Activated gamma-delta T cell (primary cell): ENCODE results near the gene SOD3.

Experiments used
- DNase-seq: peaks from one replicate; lab custom pipeline; 2025; lab: John Stamatoyannopoulos, UW
- total RNA-seq, 2 donors: gene quantifications; one replicate each; lab custom pipeline; 2026; lab: John Stamatoyannopoulos, UW

SOD3 gene, protein sequence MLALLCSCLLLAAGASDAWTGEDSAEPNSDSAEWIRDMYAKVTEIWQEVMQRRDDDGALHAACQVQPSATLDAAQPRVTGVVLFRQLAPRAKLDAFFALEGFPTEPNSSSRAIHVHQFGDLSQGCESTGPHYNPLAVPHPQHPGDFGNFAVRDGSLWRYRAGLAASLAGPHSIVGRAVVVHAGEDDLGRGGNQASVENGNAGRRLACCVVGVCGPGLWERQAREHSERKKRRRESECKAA
- total RNA-seq: 0 to 0.04 reads per million in 2 donors

DNA sequence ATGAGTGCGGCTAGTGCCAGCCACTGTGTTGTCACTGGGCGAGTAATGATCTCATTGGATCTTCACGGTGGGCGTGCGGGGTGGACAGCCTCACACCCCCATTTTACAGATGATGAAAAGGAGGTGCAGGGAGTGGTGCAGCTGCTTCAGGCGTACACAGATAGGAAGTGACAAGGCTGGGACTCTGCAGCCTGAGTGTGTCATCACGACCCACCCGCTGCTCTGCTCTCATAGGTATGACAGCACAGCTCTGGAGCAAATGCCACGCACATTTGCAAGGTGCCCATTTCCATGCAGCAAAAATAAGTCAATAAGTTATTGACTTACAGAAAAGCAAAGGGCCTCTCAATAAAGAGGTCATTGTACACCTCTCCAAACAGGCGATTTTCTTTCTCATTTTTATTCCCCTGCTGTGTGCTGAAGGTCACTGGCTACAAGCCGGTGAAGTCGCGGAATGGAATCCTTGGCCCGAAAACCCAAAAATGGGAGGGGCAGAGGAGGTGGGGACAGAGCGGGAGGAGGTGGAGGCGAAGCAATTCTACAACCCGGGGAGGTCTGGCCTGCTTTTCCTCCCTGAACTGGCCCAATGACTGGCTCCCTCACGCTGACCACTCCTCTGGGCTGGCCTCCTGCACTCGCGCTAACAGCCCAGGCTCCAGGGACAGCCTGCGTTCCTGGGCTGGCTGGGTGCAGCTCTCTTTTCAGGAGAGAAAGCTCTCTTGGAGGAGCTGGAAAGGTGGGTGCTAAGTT is at the start of gene SOD3:
Gene SOD3 (plus strand): TSS at position 658 of the 750 bp plus-strand sequence. CDS start 3,949 bp downstream, outside the sequence.
- no peak for DNase-seq

DNA sequence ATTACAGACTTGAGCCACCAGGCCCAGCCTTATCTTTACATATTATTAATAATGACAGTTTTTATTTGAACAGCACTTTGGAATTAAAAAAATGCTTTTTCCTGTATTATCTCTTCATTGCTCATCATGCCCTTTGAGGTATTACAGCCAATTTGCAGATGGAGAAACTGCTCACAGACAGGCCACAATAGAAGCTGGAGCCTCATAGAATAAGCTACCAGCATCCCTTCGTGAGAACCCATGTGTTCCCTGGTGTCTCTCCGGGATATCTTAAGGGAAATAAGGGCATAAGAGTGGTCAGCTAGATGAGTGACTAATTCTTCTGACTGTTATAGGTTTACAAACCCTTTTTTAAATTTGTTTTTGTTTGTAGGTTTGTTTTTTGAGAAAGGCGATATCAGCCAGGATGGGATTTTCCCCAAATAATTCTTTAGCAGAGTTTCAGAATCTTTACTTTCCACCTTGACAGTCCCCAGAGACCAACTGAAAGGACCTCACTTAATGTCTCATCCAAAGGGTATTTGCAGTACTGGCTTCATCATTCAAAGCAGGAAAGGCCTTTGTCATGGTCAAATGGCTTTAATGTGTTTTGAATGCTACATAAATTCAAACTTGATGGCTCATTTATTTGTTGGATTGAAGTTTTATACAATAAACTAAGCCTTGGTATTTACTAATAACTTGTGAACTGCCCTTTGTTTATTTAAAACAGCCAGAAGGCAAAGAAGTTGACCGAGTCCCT is 48.0 kb upstream of the SOD3 start:
- no peak for DNase-seq

DNA sequence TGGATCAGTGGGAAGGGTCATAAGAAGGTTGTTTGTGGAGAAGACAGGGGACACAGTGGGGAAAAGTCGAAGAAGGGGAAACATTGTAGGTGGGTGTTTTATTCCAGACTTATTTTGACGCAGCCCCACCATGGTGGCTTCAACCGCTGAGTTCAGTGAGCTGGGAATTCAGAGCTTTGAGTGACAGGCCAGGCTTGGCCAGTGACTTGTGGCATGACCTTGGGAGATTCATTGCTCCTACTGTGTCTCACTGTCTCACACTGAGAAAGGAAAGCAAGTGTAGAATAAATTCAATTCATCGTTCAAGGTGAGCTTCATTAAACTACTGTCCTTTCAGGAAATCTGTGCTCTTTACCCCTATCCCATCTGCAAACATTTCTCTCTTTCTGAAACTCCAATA is 47.4 kb upstream of the SOD3 start:
- DNase-seq: no peak

- no peak for DNase-seq
Measured at GRCh38 chr4:24748758-24749350, 46.5 kb upstream of the SOD3 start.

DNA sequence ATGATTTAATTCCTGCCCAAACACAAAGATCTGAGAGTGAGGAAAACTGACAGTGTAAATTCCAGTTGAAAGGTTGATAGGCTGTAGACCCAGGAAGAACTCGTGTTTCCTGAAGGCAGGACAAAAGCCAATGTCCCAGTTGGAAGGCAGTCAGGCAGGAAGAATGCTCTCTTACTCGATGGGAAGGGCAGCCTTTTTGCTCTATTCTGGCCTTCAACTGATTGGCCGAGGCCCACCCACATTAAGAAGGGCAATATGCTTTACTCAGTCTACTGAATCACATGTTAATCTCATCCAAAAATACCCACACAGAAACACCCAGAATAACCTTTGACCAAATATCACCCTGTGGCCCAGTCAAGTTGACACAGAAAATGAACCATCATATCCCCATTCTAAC is 45.3 kb upstream of the SOD3 start:
- no peak for DNase-seq

DNA sequence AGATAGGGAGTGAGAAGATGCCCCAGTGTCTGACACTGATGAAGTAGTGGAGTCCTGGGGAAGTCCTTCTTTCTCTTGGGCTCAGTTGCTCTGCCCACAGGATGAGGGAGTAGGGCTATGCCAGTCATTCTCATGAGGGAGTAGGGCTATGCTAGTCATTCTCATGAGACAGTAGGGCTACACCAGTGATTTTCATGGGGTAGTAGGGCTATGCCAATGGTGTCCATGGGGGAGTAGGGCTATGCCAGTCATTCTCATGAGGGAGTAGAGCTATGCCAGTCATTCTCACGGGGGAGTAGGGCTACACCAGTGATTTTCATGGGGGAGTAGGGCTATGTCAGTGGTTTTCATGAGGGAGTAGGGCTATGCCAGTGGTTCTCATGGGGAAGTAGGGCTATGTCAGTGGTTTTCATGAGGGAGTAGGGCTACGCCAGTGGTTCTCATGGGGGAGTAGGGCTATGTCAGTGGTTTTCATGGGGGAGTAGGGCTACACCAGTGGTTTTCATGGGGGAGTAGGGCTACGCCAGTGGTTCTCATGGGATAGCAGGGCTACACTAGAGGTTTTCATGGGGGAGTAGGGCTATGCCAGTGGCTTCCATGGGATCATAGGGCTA is 43.3 kb upstream of the SOD3 start:
- no peak for DNase-seq

GRCh38 chr4:24753519-24753918 is 41.9 kb upstream of the SOD3 start:
- no peak for DNase-seq

DNA sequence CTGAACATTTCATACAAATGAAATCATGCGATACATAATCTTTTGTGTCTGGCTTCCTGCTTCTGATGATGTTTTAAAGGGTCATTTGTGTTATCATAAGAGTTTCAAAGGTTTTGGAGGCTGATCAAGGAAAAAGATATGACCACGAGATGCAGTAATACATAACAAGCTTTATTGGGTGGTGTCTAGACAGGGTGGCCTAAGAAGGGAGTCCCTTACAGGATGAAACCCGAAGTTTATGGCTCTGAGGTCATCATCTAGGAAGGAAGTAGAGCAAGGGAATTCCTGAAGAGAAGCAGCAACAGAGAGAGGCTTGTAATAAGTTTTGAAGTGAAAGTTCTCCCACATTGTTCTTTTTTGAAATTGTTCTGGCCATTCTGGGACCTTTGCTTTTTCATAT is 40.8 kb upstream of the SOD3 start:
- DNase-seq: no peak

GRCh38 chr4:24763631-24764297 is 31.6 kb upstream of the SOD3 start:
- DNase-seq: no peak

- DNase-seq: no peak
Measured at GRCh38 chr4:24764345-24764744, 31.0 kb upstream of the SOD3 start.

DNA sequence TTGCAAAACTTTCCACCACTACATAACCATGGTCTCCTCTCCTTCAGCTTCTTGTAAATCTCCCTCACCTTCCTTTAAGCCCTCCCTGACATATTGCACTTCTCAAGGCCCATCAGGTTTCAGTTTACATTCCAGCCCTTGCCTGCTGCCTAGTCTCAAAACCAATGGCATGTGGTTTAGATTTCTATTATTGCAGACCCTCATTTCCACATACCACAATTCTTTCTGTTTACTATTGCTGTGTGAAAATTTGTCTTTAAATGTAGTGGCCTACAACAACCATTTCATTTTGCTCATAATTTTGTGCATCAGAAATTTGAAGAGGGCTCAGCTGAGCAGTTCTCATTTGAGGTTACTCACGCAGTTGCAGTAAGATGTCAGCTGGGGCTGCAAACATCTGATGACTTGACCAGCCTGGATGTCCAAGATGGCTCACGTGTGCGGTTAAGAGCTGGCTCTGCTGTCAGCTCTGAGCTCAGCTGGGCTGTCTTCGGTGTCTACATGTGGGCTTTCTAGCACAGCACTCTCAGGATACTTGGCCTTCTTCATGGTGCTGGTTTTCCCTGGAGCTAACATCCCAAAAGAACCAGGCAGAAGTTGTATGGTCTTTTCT is 29.9 kb upstream of the SOD3 start:
- no peak for DNase-seq

DNA sequence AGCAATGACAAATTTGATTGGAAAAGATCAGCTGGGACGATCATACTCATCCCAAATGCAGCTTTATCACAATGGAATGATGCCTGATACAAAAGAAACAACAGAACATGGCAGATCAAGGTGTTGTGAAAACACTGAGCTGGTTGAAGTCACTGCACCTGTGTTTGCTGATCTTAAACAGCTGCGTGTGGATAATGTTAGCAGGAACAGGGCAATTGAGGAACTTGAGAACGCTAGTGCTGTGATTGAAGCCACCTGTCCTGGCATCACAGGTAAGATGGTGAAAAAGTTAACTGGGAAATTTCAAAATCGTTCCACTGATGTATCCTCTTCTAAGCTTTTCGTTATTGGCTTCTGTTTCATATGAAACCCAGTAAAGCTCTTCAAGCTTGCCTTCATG is 27.4 kb upstream of the SOD3 start:
- DNase-seq: no peak

- no peak for DNase-seq
Measured at GRCh38 chr4:24768604-24769003, 26.8 kb upstream of the SOD3 start.

DNA sequence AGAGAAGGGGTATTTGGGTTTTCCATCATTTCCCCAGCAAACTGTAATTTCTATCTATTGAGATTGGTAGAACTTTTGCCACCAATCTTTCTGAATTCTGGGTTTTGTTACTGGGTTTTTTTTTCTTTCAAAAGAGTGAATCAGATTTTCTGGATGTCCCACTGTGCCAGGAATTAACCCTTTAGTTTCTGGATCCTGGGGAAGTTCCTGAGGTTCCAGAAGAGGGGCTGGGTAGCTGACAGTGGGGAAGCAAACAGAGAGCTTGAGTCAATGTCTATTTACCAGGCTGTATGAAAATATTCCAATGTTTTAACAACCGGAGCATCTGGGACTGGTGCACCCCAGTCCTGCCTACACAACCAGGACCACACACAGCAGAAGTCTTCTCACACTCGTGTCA is 25.8 kb upstream of the SOD3 start:
- no peak for DNase-seq

DNA sequence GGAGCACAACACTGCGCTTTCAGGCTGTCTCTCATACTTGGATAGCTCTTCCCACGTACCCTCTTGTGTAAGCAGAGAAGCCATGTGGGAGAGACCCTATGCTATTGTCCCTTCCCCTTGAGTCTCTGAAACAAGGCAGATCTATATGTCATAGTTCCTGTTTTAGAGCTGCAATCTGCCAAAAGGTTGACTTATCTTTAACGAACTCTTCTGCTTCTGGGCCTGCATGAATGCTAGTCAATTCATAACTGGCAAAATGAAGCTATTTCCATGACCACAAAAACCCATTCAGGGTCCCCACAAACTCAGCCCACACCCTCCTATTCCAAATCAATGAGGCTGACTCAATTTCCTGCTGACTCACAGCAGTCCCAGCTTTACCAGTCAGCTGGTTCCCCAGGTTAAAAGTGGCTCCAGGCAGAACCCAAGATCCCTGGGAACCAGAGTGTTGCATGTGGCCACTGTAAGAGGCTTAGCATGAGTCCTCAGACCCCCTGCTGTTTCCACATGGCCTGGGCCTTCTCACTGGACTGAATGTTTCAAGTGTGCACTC is 25.3 kb upstream of the SOD3 start:
- no peak for DNase-seq

DNA sequence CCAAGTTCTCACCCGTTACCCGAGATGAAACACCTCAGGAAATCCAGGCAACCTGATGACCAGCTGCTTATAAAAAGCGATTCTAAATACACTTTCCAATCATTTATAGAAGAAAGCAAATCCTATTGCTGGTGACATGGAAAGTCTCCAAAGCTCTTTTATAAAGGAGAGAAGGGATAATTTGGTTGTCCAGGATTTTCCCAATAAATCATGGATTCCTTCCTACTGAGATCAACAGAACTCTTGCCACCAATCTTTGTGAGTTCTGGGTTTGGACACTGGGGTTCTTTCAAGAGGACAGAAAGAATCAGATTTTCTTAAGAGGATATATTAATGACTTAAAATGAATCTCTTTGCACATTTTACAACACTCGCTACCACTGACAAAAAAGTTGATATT is 24.7 kb upstream of the SOD3 start:
- DNase-seq: no peak

GRCh38 chr4:24771241-24771640 is 24.1 kb upstream of the SOD3 start:
- no peak for DNase-seq

GRCh38 chr4:24772061-24772705 is 23.2 kb upstream of the SOD3 start:
- DNase-seq: no peak

- no peak for DNase-seq
Measured at GRCh38 chr4:24772952-24773351, 22.4 kb upstream of the SOD3 start.

GRCh38 chr4:24774452-24774851 is 20.9 kb upstream of the SOD3 start:
- no peak for DNase-seq
